C4-2B (cell line): ENCODE measurements around the gene TNS3.

ENCODE experiments used
- CTCF ChIP-seq: fragments of 450-650 bp; conservative IDR thresholded peaks from 2 replicates; pipeline ENCODE4 v1.5.1; 2017; ENCODE audit warnings: mild to moderate bottlenecking
- ZFX ChIP-seq: fragments of 450-650 bp; IDR thresholded peaks from 2 replicates; pipeline ENCODE4 v1.6.1; 2017

- no peak for TF ChIP-seq CTCF
- TF ChIP-seq ZFX: no peak
Measured at GRCh38 chr7:47496666-47497065, 85.2 kb downstream of the TNS3 start.
